ENCODE measurements around the gene MED10.
"Not testable (repeated sequence)": the region's sequence is repeated elsewhere in the genome, so short reads cannot be mapped to it uniquely, and the experiment has no call there.

MED10 gene

GRCh38 chr5:6372251-6373080, 5.9 kb downstream of the MED10 start:
- DNase-seq (ENCODE audit: low read depth) = no peak

DNA sequence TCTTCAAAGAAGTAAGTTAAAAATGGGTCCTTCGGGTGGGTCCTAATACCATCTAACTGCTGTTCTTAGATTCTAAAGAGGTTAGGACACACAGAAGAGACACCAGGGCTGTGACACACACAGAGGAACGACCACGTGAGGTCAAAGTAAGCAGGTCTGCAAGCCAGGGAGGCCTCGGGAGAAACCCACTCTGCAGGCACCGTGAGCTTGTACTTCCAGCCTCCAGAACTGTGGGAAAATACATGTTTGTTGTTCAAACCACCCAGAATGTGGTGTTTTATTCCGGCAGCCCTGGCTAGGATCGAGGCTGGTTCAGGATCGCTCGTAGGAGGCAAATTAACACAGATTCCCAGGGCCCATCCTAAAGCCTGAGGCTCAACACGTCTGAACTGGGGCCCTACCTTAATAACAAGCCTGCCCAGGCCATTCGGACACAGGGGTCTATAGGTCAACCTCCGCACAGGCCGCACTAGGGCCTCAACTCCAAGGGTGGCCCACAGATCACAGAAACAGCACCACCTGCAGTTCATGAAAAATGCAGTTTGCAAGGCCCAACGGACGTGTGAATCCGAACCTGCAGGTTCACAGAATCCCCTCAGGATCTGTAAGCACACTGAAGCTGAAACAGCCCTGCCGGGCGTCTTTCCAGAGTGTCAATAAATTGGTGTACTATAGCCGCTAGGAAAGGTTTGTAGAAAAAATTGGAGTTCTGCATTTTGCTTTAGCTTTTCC, 7.1 kb downstream of the MED10 start:
- DNase-seq (ENCODE audit: low read depth) = no peak

DNA sequence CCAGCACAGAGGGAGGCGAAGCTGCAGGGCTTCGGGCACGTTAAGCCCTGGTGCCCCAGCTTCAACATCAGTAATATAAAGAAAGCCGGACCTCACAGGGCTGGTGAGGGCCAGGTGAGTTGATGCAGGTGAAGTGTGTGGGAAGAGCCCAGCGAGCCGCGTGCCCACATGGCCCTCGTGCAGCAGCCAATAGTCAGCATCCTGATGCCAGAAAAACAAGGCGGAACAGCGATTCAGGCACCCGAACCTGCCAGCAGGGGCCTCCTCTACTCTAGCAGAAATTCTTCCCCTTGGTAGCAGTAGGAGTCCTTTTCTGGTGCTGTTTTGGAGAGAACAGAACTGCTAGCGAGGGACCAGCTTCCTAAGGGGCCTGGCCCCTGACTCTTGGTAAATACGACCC, 7.8 kb downstream of the MED10 start:
- DNase-seq (ENCODE audit: low read depth) = no peak

DNA sequence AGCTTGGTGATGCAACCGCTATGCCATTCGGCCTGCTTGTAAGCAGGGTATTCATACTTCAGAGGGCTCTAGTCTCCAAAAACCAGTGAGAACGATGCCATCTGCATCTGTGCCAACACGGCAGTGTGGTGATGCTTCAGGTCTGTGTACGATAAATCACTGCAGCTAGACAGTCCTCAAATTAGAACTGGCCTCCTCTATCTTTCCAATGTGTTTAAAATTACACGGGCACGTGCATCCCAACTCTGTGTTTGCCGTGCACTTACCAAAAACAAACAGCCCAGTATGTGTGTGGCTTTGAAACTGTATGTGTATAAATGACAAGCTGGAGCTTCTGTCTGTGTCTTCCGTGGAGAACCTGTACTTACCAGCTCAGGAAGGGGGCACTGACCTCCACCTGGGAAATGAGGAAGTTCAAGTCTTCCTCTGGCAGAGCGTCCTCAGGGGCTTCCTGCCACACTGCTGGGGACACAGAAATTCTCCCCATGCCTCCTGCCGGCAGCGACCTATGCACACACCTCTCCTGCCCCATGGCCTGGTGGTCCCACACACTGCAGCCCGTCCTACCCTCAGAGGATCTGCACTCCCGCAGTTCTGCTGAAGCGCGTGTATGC, 12.3 kb downstream of the MED10 start:
- DNase-seq (ENCODE audit: low read depth) = no peak

DNA sequence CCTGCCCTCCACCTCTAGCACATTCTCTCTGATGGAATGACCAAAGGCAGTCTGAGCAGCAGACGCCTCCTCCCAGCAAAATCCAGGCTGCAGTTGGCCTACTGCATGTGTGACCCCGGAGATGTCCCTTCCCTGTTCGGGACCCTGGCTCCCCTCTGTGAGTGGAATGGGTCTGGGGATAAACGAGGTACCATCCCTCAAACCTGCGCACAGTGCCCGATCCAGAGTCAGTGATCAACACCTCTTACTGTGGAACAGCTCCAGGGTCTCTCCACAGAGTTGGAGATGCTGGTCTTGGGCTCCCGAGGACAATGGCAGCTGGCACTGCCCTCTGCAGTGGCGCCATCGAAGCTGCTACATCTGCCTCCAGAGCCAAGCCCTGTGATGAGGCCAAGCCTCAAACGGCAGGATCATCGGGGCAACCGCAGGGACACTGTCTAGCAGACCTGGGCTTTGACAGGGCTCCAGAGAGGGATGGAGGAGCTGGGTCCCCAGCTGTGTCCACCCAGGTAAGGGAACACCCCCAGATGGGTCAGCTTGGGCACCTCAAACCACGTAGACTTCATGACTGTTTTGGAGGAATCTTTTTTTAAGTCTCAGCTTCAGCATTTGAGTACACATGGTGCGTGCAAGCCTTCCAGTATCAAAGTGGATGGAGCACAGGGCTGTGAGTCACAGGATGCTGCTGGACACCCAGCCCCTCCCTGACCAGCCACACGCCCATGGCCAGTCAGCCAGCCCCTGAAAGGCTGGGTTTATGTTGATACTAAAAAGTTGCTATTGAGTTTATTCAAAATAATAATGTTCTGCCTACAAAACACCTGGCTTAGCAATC, 13.0 kb downstream of the MED10 start:
- DNase-seq (ENCODE audit: low read depth) = no peak

DNA sequence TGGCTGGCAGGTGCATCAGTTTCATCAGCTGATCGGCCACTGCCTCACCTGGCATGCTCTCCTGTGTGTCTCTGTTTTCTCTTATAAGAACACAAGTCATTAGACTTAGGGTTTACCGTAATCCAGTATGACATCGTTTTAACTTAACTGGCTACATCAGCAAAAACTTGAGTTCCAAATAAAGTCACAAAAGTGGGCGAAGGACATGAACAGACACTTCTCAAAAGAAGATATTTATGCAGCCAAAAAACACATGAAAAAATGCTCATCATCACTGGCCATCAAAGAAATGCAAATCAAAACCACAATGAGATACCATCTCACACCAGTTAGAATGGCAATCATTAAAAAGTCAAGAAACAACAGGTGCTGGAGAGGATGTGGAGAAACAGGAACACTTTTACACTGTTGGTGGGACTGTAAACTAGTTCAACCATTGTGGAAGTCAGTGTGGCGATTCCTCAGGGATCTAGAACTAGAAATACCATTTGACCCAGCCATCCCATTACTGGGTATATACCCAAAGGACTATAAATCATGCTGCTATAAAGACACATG, 14.8 kb downstream of the MED10 start:
- DNase-seq (ENCODE audit: low read depth) = not testable (repeated sequence)

DNA sequence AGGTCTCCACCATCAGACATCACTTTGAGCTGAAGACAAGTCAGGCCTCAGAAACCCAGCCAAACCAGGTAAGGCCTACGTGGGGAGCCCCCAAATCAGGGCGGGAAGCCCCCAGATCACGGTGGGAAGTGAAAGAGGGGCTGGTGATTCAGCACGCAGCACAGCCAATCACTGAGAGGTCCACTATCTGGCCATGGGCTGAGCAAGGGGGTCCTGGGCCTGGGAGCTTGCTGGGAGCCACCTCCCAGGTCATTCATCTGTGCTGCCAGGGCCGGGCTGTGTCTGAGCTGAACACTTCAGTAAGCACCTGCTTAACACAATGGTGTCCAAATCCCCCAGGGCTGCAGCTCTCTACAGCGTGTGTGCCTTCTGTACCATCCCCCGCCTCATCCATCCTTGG, 15.5 kb downstream of the MED10 start:
- no peak for DNase-seq (ENCODE audit: low read depth)

DNA sequence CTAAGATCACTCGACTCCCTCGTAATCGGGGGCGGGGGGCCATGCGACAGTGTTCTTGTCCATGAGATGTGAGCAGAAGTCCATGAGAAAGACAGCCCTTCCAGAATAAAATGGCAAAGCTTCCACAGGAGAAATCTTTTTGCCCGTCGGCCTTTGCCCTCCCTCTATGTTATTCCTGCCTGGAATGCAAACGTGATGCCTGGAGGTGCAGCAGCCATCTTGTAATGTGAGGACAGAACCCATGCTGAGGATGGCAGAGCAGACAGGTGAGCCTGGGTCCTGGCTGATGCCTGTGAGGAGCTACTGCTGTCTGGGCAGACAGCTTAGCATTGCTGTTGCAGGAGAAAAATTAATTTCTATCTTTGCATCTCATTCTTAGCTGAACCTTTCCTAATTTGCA, 17.2 kb downstream of the MED10 start:
- no peak for DNase-seq (ENCODE audit: low read depth)

DNA sequence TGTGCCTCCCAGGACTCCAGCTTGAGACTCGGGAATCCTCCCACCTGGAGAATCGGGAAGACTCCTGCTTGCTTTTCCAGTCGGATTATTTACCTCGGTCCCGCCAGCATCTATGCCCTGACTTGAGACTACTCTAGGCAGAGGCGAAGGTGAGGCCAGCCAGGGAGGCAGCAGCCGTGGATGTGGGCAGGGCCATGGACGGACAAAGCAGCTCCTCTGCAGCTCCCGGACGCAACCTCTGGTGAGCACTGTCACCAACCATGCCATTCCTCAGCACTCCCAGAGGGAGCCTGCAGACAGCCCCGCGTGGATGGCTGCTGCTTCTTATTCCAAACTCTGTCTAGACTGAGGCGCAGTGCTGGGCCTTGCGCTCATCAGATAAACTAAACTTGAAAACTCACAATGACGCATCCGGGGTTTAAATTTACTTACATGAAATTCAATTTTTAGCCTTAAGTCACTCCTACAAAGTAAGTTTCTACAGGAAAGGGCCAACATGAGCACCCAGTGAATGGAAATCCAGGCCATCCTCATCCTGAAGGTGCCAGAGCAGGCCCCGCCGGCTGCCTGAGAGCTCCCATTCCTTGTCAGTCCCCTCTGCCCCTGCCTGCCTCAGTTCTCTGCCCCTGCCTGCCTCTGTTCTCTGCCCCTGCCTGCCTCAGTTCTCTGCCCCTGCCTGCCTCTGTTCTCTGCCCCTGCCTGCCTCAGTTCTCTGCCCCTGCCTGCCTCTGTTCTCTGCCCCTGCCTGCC, 17.8 kb downstream of the MED10 start:
- no peak for DNase-seq (ENCODE audit: low read depth)

GRCh38 chr5:6359555-6360322, 18.6 kb downstream of the MED10 start:
- no peak for DNase-seq (ENCODE audit: low read depth)

DNA sequence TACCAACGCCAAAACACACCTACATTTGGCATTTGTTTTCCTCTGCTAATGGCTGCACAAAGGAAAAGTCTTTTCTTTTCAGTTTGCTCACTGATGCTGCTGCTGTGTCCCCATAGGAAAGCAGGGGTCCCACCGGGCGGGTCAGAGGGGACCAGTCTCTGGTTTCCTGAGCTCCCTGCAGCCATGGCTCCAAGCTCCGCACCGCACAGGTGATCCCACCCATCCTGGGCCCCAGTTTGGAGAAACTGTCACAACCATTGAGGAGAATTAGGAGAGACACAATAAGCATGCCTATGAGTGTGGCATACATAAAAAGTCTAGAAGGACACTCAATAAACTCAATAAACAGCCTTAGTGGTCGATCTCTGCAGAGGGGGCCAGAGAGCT, 19.9 kb downstream of the MED10 start:
- DNase-seq (ENCODE audit: low read depth) = no peak

GRCh38 chr5:6357817-6358433, 20.4 kb downstream of the MED10 start:
- DNase-seq (ENCODE audit: low read depth) = not testable (repeated sequence)

GRCh38 chr5:6356578-6357164, 21.7 kb downstream of the MED10 start:
- DNase-seq (ENCODE audit: low read depth) = no peak

- DNase-seq (ENCODE audit: low read depth) = no peak
Observed at GRCh38 chr5:6355294-6355693, 23.1 kb downstream of the MED10 start.

- DNase-seq (ENCODE audit: low read depth) = no peak
Observed at GRCh38 chr5:6354848-6355247, 23.5 kb downstream of the MED10 start.

DNA sequence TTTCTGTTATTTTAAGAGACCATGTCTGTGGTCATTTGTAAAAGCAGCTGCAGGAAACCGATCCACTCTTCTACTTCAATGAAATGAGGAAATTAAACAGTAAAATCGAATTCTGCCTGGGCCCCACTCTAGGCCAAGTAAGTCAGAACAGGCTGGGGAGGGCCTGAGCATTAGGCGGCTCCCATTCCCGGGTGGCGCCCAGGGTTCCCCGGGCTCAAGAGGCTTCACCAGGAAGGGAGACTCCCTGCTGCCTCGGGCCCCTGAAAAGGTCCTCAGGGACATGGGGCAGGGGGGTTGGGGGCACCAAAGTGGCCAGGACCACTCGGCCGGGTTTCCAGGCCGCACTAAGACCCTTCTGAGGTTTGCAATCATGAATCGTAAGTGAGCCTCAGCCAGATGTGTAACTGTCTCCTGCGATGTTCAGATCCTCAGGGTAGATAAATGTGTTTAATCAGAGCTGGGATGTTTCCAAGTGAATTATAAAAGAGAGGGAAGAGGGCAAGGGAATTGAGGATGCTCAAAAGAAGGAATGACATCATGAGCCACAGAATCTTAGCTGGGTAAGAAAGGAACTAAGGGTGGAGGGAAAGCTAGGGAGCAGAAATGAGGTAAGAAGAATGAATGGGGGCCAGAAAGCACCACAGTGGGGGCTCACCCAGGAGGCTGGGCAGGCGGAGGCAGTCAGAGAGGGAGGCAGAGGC, 24.6 kb downstream of the MED10 start:
- no peak for DNase-seq (ENCODE audit: low read depth)

GRCh38 chr5:6350277-6351090, 27.9 kb downstream of the MED10 start:
- DNase-seq (ENCODE audit: low read depth) = no peak

DNA sequence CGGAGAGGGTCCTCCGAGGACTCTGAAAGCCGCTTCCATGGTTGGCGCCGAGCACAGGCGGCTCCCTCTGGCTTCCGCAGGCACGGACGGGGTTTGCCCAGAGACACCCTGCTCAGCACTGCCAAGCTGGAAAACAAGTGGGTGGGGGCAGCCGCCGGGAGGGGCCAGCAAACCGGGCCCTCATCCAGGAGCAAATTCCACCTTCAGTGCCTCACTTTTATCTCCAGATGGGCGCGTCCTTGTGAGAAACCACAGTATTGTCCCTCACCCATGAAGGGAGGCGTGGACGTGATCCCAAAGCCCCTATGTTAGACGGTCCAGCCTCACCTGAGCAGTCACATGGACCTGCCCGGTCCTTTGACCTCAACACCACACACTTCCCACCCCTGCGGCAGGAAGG, 29.0 kb downstream of the MED10 start:
- no peak for DNase-seq (ENCODE audit: low read depth)

All from fibroblast of gingiva (primary cell).